K562 (cell line): ENCODE results near the gene TMEM164. TPM values are rescaled to one million over a fixed set of nuclear protein-coding genes. Genes with fewer than 3 reads are reported as not detected.

ENCODE experiments used
- BHLHE40 ChIP-seq: IDR thresholded peaks from 2 replicates; pipeline ENCODE4 v1.6.1; 2011; ENCODE audit warnings: low read length, improper control_type of control experiment
- CTCFL ChIP-seq: IDR thresholded peaks from 2 replicates; pipeline ENCODE4 v1.6.1; 2011; ENCODE audit warnings: borderline replicate concordance, low read depth, mild to moderate bottlenecking, moderate library complexity, low read length; ENCODE audit not compliant: insufficient read depth, poor library complexity, severe bottlenecking
- FUS ChIP-seq: fragments of 200-400 bp; formaldehyde crosslinking; optimal IDR thresholded peaks from 2 replicates; pipeline ENCODE3; 2017; ENCODE audit warnings: low read depth, low read length
- JUND ChIP-seq, 2 experiments: IDR thresholded peaks; 2 replicates in 1 of 2; 3 replicates in 1 of 2; pipeline ENCODE4 v1.6.1; 2011; ENCODE audit warnings: borderline replicate concordance in 2 of 2, low read depth in 2 of 2, low read length in 2 of 2, improper control_type of control experiment in 1 of 2, missing biosample characterization in 1 of 2, missing genetic modification characterization in 1 of 2, missing genetic modification reagents in 1 of 2
- MAZ ChIP-seq, 2 experiments: fragments of 450-650 bp in 1 of 2; sonication (generic) in 1 of 2; formaldehyde crosslinking; IDR thresholded peaks in 1 of 2; conservative IDR thresholded peaks in 1 of 2; 2 replicates each; pipeline versions ENCODE4 v1.4.0 to v1.5.0; 2020; ENCODE audit warnings: mild to moderate bottlenecking in 1 of 2, missing genetic modification reagents in 1 of 2
- MIER1 ChIP-seq: fragments of 450-650 bp; IDR thresholded peaks from 2 replicates; pipeline ENCODE4 v1.6.1; 2016; ENCODE audit warnings: antibody characterized with exemption, mild to moderate bottlenecking, low read depth
- MYBL2 ChIP-seq, 2 experiments: fragments of 450-650 bp in 1 of 2; sonication (generic) in 1 of 2; formaldehyde crosslinking in 1 of 2; IDR thresholded peaks; 2 replicates each; pipeline versions ENCODE4 v1.6.1 to v1.8.1; 2017 to 2022; ENCODE audit warnings: borderline replicate concordance in 1 of 2, inconsistent platforms in 1 of 2, low read depth in 1 of 2, mild to moderate bottlenecking in 1 of 2, missing genetic modification reagents in 1 of 2, moderate library complexity in 1 of 2
- POLR2A ChIP-seq: fragments of 450-650 bp; conservative IDR thresholded peaks from 2 replicates; pipeline ENCODE4 v1.6.1; 2016
- RNF2 ChIP-seq: sonication (generic); IDR thresholded peaks from 2 replicates; pipeline ENCODE4 v1.6.1; 2016
- TAF1 ChIP-seq: IDR thresholded peaks from 2 replicates; pipeline ENCODE4 v1.6.1; 2011; ENCODE audit warnings: mild to moderate bottlenecking, low read length, moderate library complexity; ENCODE audit not compliant: insufficient read depth, control insufficient read depth, severe bottlenecking; ENCODE audit errors: extremely low read depth
- TAF7 ChIP-seq: fragments of 450-650 bp; IDR thresholded peaks from 2 replicates; pipeline ENCODE4 v1.6.1; 2016; ENCODE audit warnings: missing genetic modification characterization, missing compliant biosample characterization
- TAL1 ChIP-seq: fragments of 450-650 bp; IDR thresholded peaks from 2 replicates; pipeline ENCODE4 v1.6.1; 2016; ENCODE audit warnings: mild to moderate bottlenecking
- TCF7 ChIP-seq: sonication (generic); IDR thresholded peaks from 2 replicates; pipeline ENCODE4 v1.6.1; 2016; ENCODE audit warnings: antibody characterized with exemption, borderline replicate concordance
- TFAP4 ChIP-seq: sonication (generic); formaldehyde crosslinking; IDR thresholded peaks from 2 replicates; pipeline ENCODE4 v1.8.0; 2022; ENCODE audit warnings: missing genetic modification reagents, mild to moderate bottlenecking, moderate library complexity, borderline replicate concordance
- ZC3H11A ChIP-seq: IDR thresholded peaks from 2 replicates; pipeline ENCODE4 v1.6.1; 2012; ENCODE audit warnings: low read depth, low read length, improper control_type of control experiment
- ZKSCAN3 ChIP-seq: fragments of 250-450 bp; sonication (Bioruptor Pico); IDR thresholded peaks from 2 replicates; pipeline ENCODE4 v1.4.0; 2020
- ZNF12 ChIP-seq: sonication (generic); formaldehyde crosslinking; IDR thresholded peaks from 2 replicates; pipeline ENCODE4 v1.4.0; 2020; ENCODE audit warnings: mild to moderate bottlenecking, missing genetic modification reagents
- ZNF280A ChIP-seq: fragments of 450-650 bp; IDR thresholded peaks from 2 replicates; pipeline ENCODE4 v1.6.1; 2018; ENCODE audit warnings: mild to moderate bottlenecking, low read depth; ENCODE audit not compliant: partially characterized antibody
- ZNF699 ChIP-seq: fragments of 250-450 bp; sonication (Bioruptor Pico); IDR thresholded peaks from 2 replicates; pipeline ENCODE4 v1.8.0; 2021; ENCODE audit warnings: mild to moderate bottlenecking, moderate library complexity; ENCODE audit not compliant: insufficient replicate concordance
- ZNF707 ChIP-seq: fragments of 250-450 bp; sonication (Bioruptor Pico); conservative IDR thresholded peaks from 2 replicates; pipeline ENCODE4 v1.8.0; 2022; ENCODE audit warnings: inconsistent platforms, mild to moderate bottlenecking, moderate library complexity
- ZNF740 ChIP-seq, 3 experiments: fragments of 200-800 bp in 1 of 3; sonication (Bioruptor generic) in 1 of 3; sonication (generic) in 1 of 3; formaldehyde crosslinking in 1 of 3; IDR thresholded peaks; 2 replicates each; pipeline versions ENCODE4 v1.6.1 to v1.8.0; 2016 to 2022; ENCODE audit warnings: mild to moderate bottlenecking in 2 of 3, missing compliant biosample characterization in 2 of 3, missing genetic modification characterization in 2 of 3, missing genetic modification reagents in 1 of 3
- polyA plus RNA-seq, 8 experiments: library from polyadenylated mRNA; depleted of rRNA in 4 of 8; stranded (reverse) in 5 of 8; unstranded in 3 of 8; fragments of >200 nt; fragmentation: Nextera tagmentation in 2 of 8; fragmentation: Illumina TruSeq in 1 of 8; extraction: Ambion mirVana in 2 of 8; extraction: Trizol in 1 of 8; gene quantifications; 2 replicates each; pipeline versions ENCODE4 v1.2.1 to v1.2.3, GENCODE V29; 2011 to 2014; ENCODE audit warnings: inconsistent platforms in 1 of 8, missing spikeins in 1 of 8
- total RNA-seq, 7 experiments: library from RNA; depleted of rRNA in 6 of 7; stranded (reverse); fragments of >200 nt in 6 of 7; fragmentation: Illumina TruSeq in 2 of 7; extraction: Trizol in 2 of 7; gene quantifications; 2 replicates each; pipeline versions ENCODE4 v1.2.1 to v1.2.3, GENCODE V29; 2011 to 2021; ENCODE audit warnings: low replicate concordance in 1 of 7

The TMEM164 gene
- total and polyA plus RNA-seq, 9 of the 15 experiments (the other 6 are each of a cell fraction or from before 2014, with no cell fraction given), result 2.4 to 57.3 (median 23.1) TPM

DNA sequence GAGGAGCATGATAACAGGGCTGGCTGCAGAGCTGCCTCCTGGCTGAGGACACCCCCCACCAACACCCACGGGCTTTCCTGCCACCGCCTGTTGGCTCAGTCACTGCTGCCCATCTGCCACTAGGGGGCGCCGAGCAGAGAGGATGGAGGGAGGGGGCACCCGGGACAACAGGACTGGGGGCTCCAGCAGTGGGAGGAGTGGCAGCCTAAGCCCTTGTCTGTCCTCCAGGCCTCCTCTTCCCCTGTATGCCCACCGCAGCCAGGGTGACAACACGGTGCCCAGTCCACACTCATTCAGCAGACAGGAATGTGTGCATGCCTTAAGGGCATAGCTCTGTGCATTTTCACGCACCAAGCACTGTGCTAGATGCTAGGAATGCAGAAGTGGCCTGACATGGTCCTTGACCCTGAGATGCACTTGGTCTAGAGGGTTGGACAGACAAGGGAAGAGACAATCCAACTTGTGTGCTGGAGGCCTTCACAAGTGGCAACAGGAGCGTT, 165.1 kb downstream of the TMEM164 start (continued):
- no peak for TF ChIP-seq ZKSCAN3 (CRISPR knock-in tag)
- no peak for TF ChIP-seq ZC3H11A
- 0 out of 2 replicates have a peak, but pooled peaks have one; percentile 16 for TF ChIP-seq BHLHE40
- no peak for TF ChIP-seq ZNF707 (CRISPR knock-in tag)
- peak; percentile 86 for TF ChIP-seq ZNF740 (CRISPR knock-in tag; IDR thresholded peaks at IDR 0.05)
- peak in 1 of 2 experiments; percentile 61; a peak in 1 of 4 replicates for TF ChIP-seq ZNF740 (tag; IDR thresholded peaks at IDR 0.05)
- 0 out of 2 replicates have a peak, but pooled peaks have one; percentile 10 for TF ChIP-seq JUND (IDR thresholded peaks at IDR 0.05; ENCODE audit: borderline replicate concordance, low read depth, low read length)
- TF ChIP-seq JUND (tag; IDR thresholded peaks at IDR 0.05; ENCODE audit: borderline replicate concordance, low read depth, low read length), result no peak
- TF ChIP-seq RNF2, result no peak
- no peak for TF ChIP-seq TCF7
- TF ChIP-seq MAZ (CRISPR knock-in tag; conservative IDR thresholded peaks at IDR 0.05 in 1 of 2, IDR thresholded peaks at IDR 0.05 in 1 of 2), result no peak; a peak in 1 of 4 replicates
- peak; percentile 72 for TF ChIP-seq CTCFL
- no peak for TF ChIP-seq ZNF699 (CRISPR knock-in tag)
- TF ChIP-seq FUS, result no peak
- no peak for TF ChIP-seq TAF7 (tag)
- TF ChIP-seq ZNF280A, result no peak
- no peak for TF ChIP-seq TAL1
- TF ChIP-seq MIER1, result no peak
- TF ChIP-seq POLR2A, result no peak
- TF ChIP-seq TAF1, result no peak
- TF ChIP-seq MYBL2 (IDR thresholded peaks at IDR 0.05; ENCODE audit: low read depth), result no peak
- no peak for TF ChIP-seq MYBL2 (CRISPR knock-in tag; IDR thresholded peaks at IDR 0.05; ENCODE audit: borderline replicate concordance)
- TF ChIP-seq TFAP4 (CRISPR knock-in tag), result peak; percentile 16; the same call in 1 of the 2 replicates
- TF ChIP-seq ZNF12 (CRISPR knock-in tag), result no peak
